ENCODE measurements around the gene ARRB2. TPM values are rescaled to one million over a fixed set of nuclear protein-coding genes. Genes with fewer than 3 reads are reported as not detected.
"Not testable (repeated sequence)": the region's sequence is repeated elsewhere in the genome, so short reads cannot be mapped to it uniquely, and the experiment has no call there.

Gene ARRB2
- polyA plus RNA-seq, 1 donor (not counting 4 experiments of a cell fraction or from before 2014, with no cell fraction given), result 11.5 TPM

DNA sequence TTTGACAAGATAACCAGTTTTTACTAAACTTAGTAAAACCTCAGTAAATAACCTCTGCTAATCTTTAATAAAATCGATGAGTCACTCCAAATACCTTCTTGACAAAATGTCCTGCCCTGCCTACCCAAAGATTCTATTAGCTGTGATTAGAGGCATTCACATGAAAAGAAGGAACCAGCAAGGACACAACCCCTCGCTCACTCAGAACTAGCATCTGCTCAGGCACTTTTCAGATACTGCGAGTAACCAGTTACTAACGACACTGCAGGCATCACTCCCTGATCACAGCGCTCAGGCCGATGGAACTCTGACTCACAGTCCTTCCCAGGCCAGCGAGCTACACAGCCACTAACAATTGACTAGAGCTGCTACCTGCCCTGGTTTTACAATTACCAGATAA is 30.8 kb upstream of the ARRB2 start:
- no peak for DNase-seq (ENCODE audit: low read depth, low spot score)
- FAIRE-seq, result peak; percentile 98
- H4K20me1 ChIP-seq (ENCODE audit: control insufficient read depth, extremely low read depth, insufficient read depth, low read length), result peaks cover 2% of the 10 kb centered on the region
- no peak overlapping the region for H3K4me3 ChIP-seq (ENCODE audit: control insufficient read depth in 2 of 3, extremely low read depth in 1 of 3, insufficient read depth in 2 of 3, low read depth in 1 of 3, low read length in 3 of 3)
- peak overlapping the region; percentile 30 for H3K4me2 ChIP-seq (ENCODE audit: control insufficient read depth, extremely low read depth, insufficient read depth, low read depth, low read length)
- H2AFZ ChIP-seq (ENCODE audit: control insufficient read depth, low read length), result no peak overlapping the region
- dilution Hi-C loops (cut with MboI; ENCODE audit: extremely low pct_ligation_motif_present, low sequenced_read_pairs), result no loop called here
- peaks cover 23 to 37% of the 10 kb centered on the region in 2 experiments for H3K36me3 ChIP-seq (ENCODE audit: control insufficient read depth in 2 of 2, extremely low read depth in 1 of 2, insufficient read depth in 2 of 2, low read length in 2 of 2)
- no peaks in the 10 kb centered on the region for H3K27me3 ChIP-seq (ENCODE audit: control insufficient read depth, extremely low read depth, insufficient read depth, low read length)
- no peaks in the 10 kb centered on the region for H3K9me3 ChIP-seq (ENCODE audit: control insufficient read depth, low read depth, low read length)
- H3K4me1 ChIP-seq (ENCODE audit: control insufficient read depth, extremely low read depth, insufficient read depth, low read length), result peaks cover 29% of the 10 kb centered on the region
- no peak for TF ChIP-seq CTCF (optimal IDR thresholded peaks at IDR 0.05 in 1 of 3, IDR thresholded peaks at IDR 0.05 in 1 of 3, conservative IDR thresholded peaks at IDR 0.05 in 1 of 3; ENCODE audit: extremely low read depth in 1 of 3, insufficient read depth in 2 of 3, low read length in 3 of 3)
- TF ChIP-seq EZH2 (IDR thresholded peaks at IDR 0.05; ENCODE audit: low read length), result no peak
- H3K79me2 ChIP-seq (ENCODE audit: control insufficient read depth, insufficient read depth, low read length), result no peaks in the 10 kb centered on the region
- peak overlapping the region; percentile 34 for H3K27ac ChIP-seq (ENCODE audit: control insufficient read depth, insufficient read depth, low read length)
- H3K9me1 ChIP-seq (ENCODE audit: control insufficient read depth, extremely low read depth, insufficient read depth, low read length), result no peaks in the 10 kb centered on the region
- no peak overlapping the region for H3K9ac ChIP-seq (ENCODE audit: control insufficient read depth, extremely low read depth, insufficient read depth, low read length)

GRCh38 chr17:4683739-4684138 is 26.7 kb upstream of the ARRB2 start:
- Histone ChIP-seq H3K36me3 (ENCODE audit: control insufficient read depth in 2 of 2, extremely low read depth in 1 of 2, insufficient read depth in 2 of 2, low read length in 2 of 2) (peaks cover 12 to 23% of the 10 kb centered on the region in 2 experiments), H3K4me1 (ENCODE audit: control insufficient read depth, extremely low read depth, insufficient read depth, low read length) (peaks cover 22% of the 10 kb centered on the region), H3K79me2 (ENCODE audit: control insufficient read depth, insufficient read depth, low read length) (peaks cover 16% of the 10 kb centered on the region)
- FAIRE-seq; H3K4me2 ChIP-seq (ENCODE audit: control insufficient read depth, extremely low read depth, insufficient read depth, low read depth, low read length); H3K27ac ChIP-seq (ENCODE audit: control insufficient read depth, insufficient read depth, low read length); H4K20me1 ChIP-seq (ENCODE audit: control insufficient read depth, extremely low read depth, insufficient read depth, low read length); dilution Hi-C loops (cut with MboI; ENCODE audit: extremely low pct_ligation_motif_present, low sequenced_read_pairs); H3K4me3 ChIP-seq (ENCODE audit: control insufficient read depth in 2 of 3, extremely low read depth in 1 of 3, insufficient read depth in 2 of 3, low read depth in 1 of 3, low read length in 3 of 3); H2AFZ ChIP-seq (ENCODE audit: control insufficient read depth, low read length); H3K9ac ChIP-seq (ENCODE audit: control insufficient read depth, extremely low read depth, insufficient read depth, low read length); DNase-seq (ENCODE audit: low read depth, low spot score); H3K9me1 ChIP-seq (ENCODE audit: control insufficient read depth, extremely low read depth, insufficient read depth, low read length); H3K27me3 ChIP-seq (ENCODE audit: control insufficient read depth, extremely low read depth, insufficient read depth, low read length); H3K9me3 ChIP-seq (ENCODE audit: control insufficient read depth, low read depth, low read length): not testable (repeated sequence)

DNA sequence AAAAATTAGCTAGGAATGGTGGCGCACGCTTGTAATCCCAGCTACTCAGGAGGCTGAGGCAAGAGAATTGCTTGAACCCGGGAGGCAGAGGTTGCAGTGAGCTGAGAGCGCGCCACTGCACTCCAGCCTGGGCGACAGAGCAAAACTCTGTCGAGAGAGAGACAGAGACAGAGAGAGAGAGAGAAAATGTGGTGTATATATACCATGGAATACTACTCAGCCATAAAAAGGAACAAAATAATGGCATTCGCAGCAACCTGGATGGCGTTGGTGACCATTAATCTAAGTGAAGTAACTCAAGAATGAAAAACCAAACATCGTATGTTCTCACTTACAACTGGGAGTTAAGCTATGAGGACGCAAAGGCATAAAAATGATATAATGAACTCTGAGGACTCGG is 20.6 kb upstream of the ARRB2 start:
- H3K9ac ChIP-seq (ENCODE audit: control insufficient read depth, extremely low read depth, insufficient read depth, low read length); H3K4me3 ChIP-seq (ENCODE audit: control insufficient read depth in 2 of 3, extremely low read depth in 1 of 3, insufficient read depth in 2 of 3, low read depth in 1 of 3, low read length in 3 of 3); H4K20me1 ChIP-seq (ENCODE audit: control insufficient read depth, extremely low read depth, insufficient read depth, low read length); dilution Hi-C loops (cut with MboI; ENCODE audit: extremely low pct_ligation_motif_present, low sequenced_read_pairs); DNase-seq (ENCODE audit: low read depth, low spot score); H3K9me1 ChIP-seq (ENCODE audit: control insufficient read depth, extremely low read depth, insufficient read depth, low read length); H3K9me3 ChIP-seq (ENCODE audit: control insufficient read depth, low read depth, low read length); H3K27me3 ChIP-seq (ENCODE audit: control insufficient read depth, extremely low read depth, insufficient read depth, low read length); H3K27ac ChIP-seq (ENCODE audit: control insufficient read depth, insufficient read depth, low read length); H2AFZ ChIP-seq (ENCODE audit: control insufficient read depth, low read length); H3K4me2 ChIP-seq (ENCODE audit: control insufficient read depth, extremely low read depth, insufficient read depth, low read depth, low read length); H3K4me1 ChIP-seq (ENCODE audit: control insufficient read depth, extremely low read depth, insufficient read depth, low read length); FAIRE-seq: not testable (repeated sequence)
- H3K79me2 ChIP-seq (ENCODE audit: control insufficient read depth, insufficient read depth, low read length), result peaks cover 44% of the 10 kb centered on the region
- peaks cover 14 to 20% of the 10 kb centered on the region in 2 experiments for H3K36me3 ChIP-seq (ENCODE audit: control insufficient read depth in 2 of 2, extremely low read depth in 1 of 2, insufficient read depth in 2 of 2, low read length in 2 of 2)
